OCI-LY1 (cell line): ENCODE data around the gene DPH7.

Experiments used
- CTCF ChIP-seq: fragments of 200-600 bp; sonication (generic), shearing (Covaris generic); IDR thresholded peaks from 2 replicates; pipeline ENCODE4 v1.5.1; 2017; ENCODE audit warnings: mild to moderate bottlenecking, antibody characterized with exemption, low read length, moderate library complexity, mixed read lengths
- EZH2 ChIP-seq: fragments of 200-600 bp; sonication (generic), shearing (Covaris generic); IDR thresholded peaks from 2 replicates; pipeline ENCODE4 v1.8.0; 2017; ENCODE audit warnings: borderline replicate concordance, mixed run types, mild to moderate bottlenecking, antibody characterized with exemption, low read length, moderate library complexity, mixed read lengths

GRCh38 chr9:137619240-137620047, 40.7 kb upstream of the DPH7 start:
- no peak for TF ChIP-seq CTCF
- no peak for TF ChIP-seq EZH2
